ENCODE results near the gene PAK1.

Gene PAK1

DNA sequence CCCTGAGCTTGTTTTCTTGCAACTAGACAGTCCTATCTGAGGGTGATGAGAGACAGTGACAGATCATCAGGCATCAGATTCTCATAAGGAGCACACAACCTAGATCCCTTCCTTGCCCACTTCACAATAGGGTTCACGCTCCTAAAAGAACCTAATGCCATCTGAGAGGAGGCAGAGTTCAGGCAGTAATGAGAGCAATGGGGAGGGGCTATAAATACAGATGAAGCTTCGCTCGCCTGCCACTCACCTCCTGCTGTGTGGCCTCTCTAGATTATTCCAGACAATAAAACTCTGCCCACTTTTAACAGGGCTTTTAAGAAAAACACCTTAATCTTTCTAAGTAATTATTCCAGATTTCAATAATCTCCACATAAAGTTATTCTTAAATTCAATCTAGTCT lies 43.9 kb upstream of the PAK1 start:
- TF ChIP-seq SPI1 (IDR thresholded peaks at IDR 0.05; ENCODE audit: borderline replicate concordance, low read depth) (no peak), GABPA (IDR thresholded peaks at IDR 0.05; ENCODE audit: low read depth) (no peak), POLR2AphosphoS5 (IDR thresholded peaks at IDR 0.05; ENCODE audit: low read depth) (no peak)
- TF ChIP-seq, protein P1, sequence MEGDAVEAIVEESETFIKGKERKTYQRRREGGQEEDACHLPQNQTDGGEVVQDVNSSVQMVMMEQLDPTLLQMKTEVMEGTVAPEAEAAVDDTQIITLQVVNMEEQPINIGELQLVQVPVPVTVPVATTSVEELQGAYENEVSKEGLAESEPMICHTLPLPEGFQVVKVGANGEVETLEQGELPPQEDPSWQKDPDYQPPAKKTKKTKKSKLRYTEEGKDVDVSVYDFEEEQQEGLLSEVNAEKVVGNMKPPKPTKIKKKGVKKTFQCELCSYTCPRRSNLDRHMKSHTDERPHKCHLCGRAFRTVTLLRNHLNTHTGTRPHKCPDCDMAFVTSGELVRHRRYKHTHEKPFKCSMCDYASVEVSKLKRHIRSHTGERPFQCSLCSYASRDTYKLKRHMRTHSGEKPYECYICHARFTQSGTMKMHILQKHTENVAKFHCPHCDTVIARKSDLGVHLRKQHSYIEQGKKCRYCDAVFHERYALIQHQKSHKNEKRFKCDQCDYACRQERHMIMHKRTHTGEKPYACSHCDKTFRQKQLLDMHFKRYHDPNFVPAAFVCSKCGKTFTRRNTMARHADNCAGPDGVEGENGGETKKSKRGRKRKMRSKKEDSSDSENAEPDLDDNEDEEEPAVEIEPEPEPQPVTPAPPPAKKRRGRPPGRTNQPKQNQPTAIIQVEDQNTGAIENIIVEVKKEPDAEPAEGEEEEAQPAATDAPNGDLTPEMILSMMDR (IDR thresholded peaks at IDR 0.05; ENCODE audit: insufficient read depth, low read length) = no peak
- TF ChIP-seq, protein P2, sequence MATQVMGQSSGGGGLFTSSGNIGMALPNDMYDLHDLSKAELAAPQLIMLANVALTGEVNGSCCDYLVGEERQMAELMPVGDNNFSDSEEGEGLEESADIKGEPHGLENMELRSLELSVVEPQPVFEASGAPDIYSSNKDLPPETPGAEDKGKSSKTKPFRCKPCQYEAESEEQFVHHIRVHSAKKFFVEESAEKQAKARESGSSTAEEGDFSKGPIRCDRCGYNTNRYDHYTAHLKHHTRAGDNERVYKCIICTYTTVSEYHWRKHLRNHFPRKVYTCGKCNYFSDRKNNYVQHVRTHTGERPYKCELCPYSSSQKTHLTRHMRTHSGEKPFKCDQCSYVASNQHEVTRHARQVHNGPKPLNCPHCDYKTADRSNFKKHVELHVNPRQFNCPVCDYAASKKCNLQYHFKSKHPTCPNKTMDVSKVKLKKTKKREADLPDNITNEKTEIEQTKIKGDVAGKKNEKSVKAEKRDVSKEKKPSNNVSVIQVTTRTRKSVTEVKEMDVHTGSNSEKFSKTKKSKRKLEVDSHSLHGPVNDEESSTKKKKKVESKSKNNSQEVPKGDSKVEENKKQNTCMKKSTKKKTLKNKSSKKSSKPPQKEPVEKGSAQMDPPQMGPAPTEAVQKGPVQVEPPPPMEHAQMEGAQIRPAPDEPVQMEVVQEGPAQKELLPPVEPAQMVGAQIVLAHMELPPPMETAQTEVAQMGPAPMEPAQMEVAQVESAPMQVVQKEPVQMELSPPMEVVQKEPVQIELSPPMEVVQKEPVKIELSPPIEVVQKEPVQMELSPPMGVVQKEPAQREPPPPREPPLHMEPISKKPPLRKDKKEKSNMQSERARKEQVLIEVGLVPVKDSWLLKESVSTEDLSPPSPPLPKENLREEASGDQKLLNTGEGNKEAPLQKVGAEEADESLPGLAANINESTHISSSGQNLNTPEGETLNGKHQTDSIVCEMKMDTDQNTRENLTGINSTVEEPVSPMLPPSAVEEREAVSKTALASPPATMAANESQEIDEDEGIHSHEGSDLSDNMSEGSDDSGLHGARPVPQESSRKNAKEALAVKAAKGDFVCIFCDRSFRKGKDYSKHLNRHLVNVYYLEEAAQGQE (IDR thresholded peaks at IDR 0.05; ENCODE audit: insufficient replicate concordance, low read depth) = no peak
- no peak for DNase-seq (ENCODE audit: low read depth in 1 of 2, low spot score in 1 of 2)
- Histone ChIP-seq H3K4me3 (replicated peaks; ENCODE audit: insufficient read depth, low read length) (no peak overlapping the region), H3K27me3 (ENCODE audit: insufficient read depth, poor library complexity, severe bottlenecking) (no peaks in the 10 kb centered on the region), H3K27ac (replicated peaks) (no peak overlapping the region)

DNA sequence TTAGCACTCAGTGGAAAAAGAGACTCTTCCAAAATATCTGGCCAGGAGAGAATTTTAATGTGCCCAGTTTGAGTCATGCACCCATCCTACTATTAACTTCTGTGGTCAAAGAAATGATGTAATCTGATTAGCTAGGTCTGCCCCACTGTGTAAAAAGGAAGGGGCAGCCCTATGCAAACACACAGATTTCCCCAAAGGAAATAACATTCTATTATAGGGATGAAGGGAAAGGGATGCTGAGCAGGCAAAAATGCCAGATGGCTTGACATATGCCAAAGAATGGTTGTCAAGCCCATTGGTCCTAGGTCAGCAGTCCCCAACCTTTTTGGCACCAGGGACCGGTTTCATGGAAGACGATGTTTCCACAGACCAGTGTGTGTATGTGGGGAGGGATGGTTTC lies 43.3 kb upstream of the PAK1 start:
- TF ChIP-seq POLR2AphosphoS5 (IDR thresholded peaks at IDR 0.05; ENCODE audit: low read depth) = no peak
- TF ChIP-seq, protein P1 (IDR thresholded peaks at IDR 0.05; ENCODE audit: insufficient read depth, low read length) = no peak
- TF ChIP-seq SPI1 (IDR thresholded peaks at IDR 0.05; ENCODE audit: borderline replicate concordance, low read depth) = no peak
- TF ChIP-seq, protein P2 (IDR thresholded peaks at IDR 0.05; ENCODE audit: insufficient replicate concordance, low read depth) = no peak
- TF ChIP-seq GABPA (IDR thresholded peaks at IDR 0.05; ENCODE audit: low read depth) = no peak
- Histone ChIP-seq H3K4me3 (replicated peaks; ENCODE audit: insufficient read depth, low read length) (no peak overlapping the region), H3K27me3 (ENCODE audit: insufficient read depth, poor library complexity, severe bottlenecking) (no peaks in the 10 kb centered on the region), H3K27ac (replicated peaks) (no peak overlapping the region)
- DNase-seq (ENCODE audit: low read depth in 1 of 2, low spot score in 1 of 2) = no peak

DNA sequence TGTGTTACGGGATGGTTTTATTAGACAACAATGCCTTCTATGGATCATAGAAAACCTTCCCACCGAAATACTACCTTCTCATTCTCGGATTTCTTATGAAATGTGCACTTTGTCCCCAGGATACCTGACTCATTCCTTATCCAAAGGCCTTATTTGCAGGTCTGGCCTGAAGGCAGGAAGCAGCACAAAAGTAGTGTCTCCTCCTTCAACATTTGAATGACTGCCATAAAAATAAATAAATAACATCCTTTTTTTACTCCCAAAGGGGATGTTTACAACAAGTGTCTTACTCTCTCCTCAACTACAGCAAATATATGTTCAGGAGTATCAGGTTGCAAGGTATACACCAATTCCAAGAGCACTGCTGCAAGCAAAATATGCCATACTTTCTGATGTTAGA lies 41.6 kb upstream of the PAK1 start:
- Histone ChIP-seq H3K27ac (replicated peaks) (no peak overlapping the region), H3K4me3 (replicated peaks; ENCODE audit: insufficient read depth, low read length) (no peak overlapping the region), H3K27me3 (ENCODE audit: insufficient read depth, poor library complexity, severe bottlenecking) (no peaks in the 10 kb centered on the region)
- no peak for DNase-seq (ENCODE audit: low read depth in 1 of 2, low spot score in 1 of 2)
- no peak for TF ChIP-seq SPI1 (IDR thresholded peaks at IDR 0.05; ENCODE audit: borderline replicate concordance, low read depth)
- TF ChIP-seq, protein P1 (IDR thresholded peaks at IDR 0.05; ENCODE audit: insufficient read depth, low read length) = no peak
- TF ChIP-seq POLR2AphosphoS5 (IDR thresholded peaks at IDR 0.05; ENCODE audit: low read depth) = no peak
- TF ChIP-seq, protein P2 (IDR thresholded peaks at IDR 0.05; ENCODE audit: insufficient replicate concordance, low read depth) = no peak
- TF ChIP-seq GABPA (IDR thresholded peaks at IDR 0.05; ENCODE audit: low read depth) = no peak
